ENCODE results near the gene HBEGF.
A peak's percentile ranks its signal among the peaks of the same experiment; 100 is the strongest.

The HBEGF gene

GRCh38 chr5:140331638-140332037 is 14.8 kb downstream of the HBEGF start:
- DNase-seq = no peak

DNA sequence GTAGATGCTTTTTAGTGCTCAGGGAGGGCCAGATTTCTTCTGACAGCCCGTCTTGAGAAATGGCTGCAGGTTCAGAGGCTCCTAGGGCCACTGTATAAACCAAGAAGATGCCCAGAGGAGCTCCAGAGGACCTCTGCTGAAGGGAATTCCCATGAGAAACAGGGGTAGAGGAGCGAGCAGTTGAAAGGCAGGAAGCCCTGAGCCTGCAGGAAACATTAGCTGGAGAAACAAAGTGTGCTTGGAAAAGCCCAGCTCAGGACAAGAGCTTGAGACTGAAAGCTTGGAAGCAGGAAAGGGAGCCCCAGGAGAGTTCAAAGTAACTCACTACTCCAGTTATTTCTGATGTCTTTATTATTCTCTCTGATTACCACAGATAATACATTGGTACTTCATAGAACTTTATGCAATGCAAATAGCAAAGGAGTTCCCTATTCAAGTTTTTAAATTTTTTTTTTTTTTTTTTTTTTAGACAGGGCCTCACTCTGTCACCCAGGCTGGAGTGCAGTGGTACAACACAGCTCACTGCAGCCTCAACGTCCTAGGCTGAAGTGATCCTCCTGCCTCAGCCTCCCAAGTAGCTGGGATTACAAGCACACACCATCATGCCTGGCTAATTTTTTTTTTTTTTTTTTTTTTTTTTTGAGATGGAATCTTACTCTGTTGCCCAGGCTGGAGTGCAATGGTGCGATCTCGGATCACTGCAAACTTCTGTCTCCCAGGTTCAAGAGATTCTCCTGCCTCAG is 16.5 kb downstream of the HBEGF start:
- DNase-seq = no peak

DNA sequence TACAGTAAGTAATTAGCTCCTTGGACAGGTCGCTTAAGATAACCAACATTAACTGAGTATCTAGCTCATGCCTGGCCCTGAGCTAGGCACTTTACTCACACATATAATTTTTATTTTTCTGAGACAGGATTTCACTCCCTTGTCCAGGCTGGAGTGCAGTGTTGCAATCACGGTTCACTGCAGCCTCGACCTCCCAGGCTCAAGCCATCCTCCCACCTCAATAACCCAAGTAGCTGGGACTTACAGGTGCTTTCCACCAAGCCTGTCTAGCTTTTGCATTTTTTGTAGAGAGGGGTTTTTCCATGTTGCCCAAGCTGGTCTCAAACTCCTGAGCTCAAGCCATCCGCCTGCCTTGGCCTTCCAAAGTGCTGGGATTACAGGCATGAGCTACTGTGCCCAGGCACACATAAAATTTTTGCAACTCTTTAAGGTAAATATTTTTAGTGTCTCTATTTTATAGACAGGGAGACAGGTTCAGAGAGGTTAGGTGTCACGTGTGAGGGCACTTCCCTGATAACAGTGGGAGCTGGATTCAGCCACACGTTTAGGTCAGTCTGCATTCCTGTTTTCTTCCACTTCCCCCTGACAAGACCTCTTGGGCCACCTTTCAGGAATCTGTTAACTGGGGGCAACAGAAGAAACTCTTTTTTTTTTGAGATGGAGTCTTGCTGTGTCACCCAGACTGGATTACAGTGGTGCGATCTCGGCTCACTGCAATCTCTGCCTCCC is 18.2 kb downstream of the HBEGF start:
- DNase-seq = no peak

DNA sequence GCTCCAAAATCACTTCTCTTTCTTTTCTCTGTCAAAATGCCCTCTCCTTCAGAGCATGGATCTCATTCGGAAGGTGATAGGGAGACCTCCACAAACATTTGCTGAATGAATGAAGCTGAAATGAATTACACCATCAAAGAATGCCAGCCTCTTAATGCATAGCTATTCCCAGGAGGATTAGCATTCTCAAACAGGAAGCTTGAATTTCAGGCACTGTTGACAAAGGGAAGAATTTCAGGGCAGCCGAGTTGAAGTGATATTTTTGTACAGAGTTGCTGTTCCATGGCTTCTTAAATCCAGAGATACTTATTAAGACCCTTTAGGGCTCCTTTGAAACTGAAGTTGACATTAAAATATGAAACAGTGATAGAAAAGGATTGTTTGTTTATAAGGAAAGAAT is 18.8 kb downstream of the HBEGF start:
- DNase-seq = no peak

- no peak for DNase-seq
Measured at GRCh38 chr5:140325486-140325885, 20.9 kb downstream of the HBEGF start.

DNA sequence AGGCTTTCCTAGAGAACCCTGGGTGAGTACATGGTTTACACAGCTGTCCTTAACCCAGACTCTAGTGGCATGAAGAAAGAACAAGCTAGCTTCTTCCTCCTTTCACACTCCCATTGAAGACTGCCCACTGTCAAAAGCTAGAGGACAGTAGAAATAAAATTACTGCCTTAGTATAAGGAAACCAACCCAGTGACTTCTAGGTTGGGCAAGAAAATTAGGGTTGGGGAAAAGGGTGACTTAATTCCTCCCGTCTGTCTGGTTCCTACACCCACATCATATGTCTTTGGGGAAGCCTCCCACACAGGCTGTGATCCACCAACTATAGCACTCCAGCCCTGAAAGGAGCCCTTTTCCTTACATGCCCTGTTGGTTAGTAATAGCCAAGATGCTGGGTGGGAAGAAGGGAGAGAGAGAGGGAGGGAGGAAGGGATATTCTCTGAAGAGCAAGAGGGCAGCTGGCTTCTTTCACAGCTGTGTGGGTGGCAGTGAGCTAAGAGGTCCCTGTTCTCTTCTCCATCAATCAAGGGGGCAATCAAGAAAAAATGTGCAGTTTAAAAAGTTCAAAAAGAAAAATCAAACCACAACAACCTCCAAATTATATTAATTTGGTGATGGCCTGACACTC is 21.7 kb downstream of the HBEGF start:
- DNase-seq = no peak

- no peak for DNase-seq
Measured at GRCh38 chr5:140324041-140324600, 22.3 kb downstream of the HBEGF start.

- no peak for DNase-seq
Measured at GRCh38 chr5:140322751-140323731, 23.4 kb downstream of the HBEGF start.

- DNase-seq = no peak
Measured at GRCh38 chr5:140321796-140322195, 24.6 kb downstream of the HBEGF start.

DNA sequence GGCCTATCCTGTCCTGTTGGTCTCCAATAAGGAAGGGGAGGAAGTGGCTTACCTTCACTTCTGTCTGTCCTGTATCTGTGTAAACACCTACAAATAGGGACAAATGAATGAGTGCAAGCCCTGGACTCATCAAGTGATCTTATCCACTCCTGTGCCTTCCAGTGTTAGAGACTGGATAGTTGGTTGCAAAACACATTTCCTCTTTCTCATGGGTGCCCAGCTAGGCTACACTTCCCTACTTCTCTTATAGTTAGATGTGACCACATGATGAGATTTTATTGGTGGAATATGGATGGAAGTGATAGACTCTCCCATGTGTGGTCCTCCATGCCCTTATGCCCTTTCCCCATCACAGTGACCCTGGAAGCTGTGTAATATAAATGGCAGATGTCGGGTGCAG is 26.6 kb downstream of the HBEGF start:
- no peak for DNase-seq

DNA sequence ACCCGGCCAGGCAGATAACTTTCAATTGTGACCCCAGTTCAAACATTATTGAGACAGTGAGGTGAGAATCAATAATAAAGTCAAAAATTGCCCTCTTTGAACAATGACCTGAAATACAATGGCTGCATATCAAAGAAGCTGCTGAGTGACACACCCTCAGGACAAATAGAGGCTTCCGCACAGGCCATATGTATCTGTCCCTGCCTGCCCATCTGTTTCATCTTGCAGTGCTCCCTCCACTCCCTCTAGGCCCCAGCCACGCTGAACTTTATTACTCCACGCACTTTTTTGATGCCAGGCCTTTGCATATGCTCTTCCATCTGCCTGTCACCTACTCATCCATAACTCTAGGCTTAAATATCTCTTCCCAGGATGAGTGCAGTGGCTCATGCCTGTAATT is 27.6 kb downstream of the HBEGF start:
- DNase-seq = no peak

GRCh38 chr5:140317859-140318258 is 28.5 kb downstream of the HBEGF start:
- no peak for DNase-seq

GRCh38 chr5:140312791-140313189 is 33.6 kb downstream of the HBEGF start:
- DNase-seq = no peak

GRCh38 chr5:140312067-140312790 is 34.2 kb downstream of the HBEGF start:
- DNase-seq = no peak

- no peak for DNase-seq
Measured at GRCh38 chr5:140311011-140311467, 35.4 kb downstream of the HBEGF start.

DNA sequence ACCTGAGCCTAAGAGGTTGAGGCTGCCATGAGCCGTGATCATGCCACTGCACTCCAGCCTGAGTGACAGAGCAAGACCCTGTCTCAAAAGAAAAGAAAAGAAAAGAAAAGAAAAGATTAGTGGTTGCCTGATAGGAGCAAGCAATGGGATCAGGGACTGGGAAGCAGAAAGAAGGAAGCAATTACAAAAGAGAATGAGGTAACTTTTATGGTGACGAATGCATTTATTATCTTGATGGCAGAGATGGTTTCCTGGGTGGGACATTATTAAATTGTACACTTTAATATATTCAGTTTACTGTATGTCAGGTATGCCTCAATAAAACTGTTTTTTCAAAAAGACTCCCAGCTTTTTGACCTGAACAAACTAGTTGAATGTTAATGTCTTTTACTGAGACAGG is 36.0 kb downstream of the HBEGF start:
- no peak for DNase-seq

DNA sequence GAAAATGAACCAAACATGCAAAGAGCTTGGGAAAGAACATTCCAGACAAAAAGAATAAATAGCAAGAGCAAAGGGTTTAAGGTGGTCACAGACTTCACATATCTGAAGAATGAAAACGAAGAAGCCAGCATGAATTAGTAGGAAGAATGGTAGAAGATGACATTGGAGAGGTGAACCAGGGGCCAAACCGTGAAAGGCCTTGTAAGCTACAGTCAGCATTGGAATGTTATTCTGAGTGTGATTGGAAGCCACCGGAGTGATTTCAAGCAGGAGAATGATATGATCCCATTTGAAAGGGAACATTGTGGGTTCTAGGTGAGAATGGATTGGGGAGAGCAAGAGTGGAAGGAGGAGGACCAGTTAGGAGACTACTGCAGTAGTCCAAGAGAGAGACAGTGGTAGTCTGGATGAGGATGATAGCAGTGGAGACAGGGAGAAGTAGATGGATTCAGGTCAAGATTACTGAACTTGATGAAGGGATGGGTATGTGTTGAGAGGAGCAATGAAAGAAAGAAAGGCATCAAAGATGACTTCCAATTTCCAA is 36.6 kb downstream of the HBEGF start:
- DNase-seq = no peak

DNA sequence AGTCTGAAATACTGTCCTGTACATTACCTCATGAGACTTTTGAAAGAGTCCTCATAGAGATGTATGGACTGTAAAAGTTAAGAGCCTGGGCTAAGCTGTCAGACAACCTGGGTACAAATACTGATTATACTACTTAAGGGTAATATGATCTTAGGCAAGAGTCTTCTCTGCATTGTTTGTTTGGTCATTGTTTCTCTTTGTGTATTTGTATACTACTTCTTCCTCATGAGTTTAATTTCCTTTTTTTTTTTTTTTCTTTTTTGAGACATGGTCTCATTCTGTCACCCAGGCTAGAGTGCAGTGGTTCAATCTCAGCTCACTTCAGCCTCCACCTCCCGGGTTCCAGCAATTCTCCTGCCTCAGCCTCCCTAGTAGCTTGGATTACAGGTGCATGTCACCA is 40.9 kb downstream of the HBEGF start:
- DNase-seq = no peak

DNA sequence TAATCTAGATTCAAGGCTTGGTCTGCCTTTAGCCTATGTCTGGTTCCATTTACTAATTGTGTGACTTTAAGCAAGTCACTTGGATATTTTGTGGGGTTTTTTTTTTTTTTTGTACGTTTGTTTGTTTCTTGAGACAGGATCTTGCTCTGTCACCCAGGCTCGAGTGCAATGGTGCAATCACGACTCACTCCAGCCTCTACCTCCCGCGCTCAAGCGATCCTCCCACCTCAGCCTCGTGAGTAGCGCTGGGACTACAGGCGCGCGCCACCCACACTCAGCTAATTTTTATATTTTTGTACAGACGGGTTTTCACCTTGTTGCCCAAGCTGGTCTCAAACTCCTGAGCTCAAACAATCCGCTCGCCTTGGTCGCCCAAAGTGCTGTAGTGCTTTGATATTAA is 42.4 kb downstream of the HBEGF start:
- no peak for DNase-seq

DNA sequence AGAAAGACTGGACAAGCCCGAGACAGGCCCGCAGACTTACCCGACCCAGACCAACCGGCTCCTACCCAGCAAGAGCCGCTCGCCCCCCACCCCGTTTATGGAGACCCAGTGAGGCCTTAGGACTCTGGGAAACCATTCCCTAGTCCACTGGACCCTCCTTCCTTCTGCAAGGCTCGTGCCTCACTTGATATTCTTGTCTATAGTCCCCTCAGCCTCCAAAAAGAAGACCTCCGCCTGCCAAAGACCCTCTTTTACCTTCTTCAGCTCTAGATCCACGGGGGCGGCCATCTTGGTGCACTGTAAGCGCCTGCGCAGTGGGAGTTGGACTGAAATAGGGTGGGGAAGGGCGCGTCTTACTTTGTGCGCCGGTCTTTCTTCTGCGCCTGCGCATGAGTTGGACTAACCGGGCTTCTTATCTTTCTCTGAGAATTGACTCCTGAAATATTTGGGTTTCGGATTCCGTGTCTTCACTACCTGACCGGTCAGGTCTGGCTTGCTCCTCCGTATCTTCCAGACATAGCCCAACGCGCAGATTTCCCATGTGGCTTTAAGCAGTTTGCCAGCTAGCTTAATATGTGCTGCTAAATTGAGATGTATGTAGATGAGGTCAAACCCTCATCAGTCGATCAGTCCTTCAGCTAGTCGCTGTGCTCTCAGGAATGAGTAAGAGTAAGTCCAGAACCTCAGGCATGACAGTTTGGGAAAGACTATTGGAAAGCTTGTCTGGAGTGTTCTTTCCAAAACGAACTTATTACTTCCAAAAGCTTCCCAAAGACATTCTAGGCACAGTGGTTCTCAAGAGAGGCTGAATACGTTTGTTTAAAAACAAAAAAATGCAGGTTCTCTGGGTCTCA is 43.4 kb downstream of the HBEGF start, which contains the start of gene PFDN1:
PFDN1 (minus strand) TSS at position 316 of the 854 bp plus-strand sequence; CDS start at position 288, 28 bp downstream.
- peak; percentile 87 for DNase-seq

Measured in activated CD8-positive, alpha-beta memory T cell treated with anti-CD3 and anti-CD28 coated beads, Interleukin-2, amount 50 U/mL, for 4 hours (primary cell).